ENCODE results near the gene TMEM198. TPM values are rescaled to one million over a fixed set of nuclear protein-coding genes. Genes with fewer than 3 reads are reported as not detected.

Gene TMEM198
- total and polyA plus RNA-seq, 9 of the 15 experiments (the other 6 are each of a cell fraction or from before 2014, with no cell fraction given) = 0.03 to 3.8 (median 1.0) TPM

DNA sequence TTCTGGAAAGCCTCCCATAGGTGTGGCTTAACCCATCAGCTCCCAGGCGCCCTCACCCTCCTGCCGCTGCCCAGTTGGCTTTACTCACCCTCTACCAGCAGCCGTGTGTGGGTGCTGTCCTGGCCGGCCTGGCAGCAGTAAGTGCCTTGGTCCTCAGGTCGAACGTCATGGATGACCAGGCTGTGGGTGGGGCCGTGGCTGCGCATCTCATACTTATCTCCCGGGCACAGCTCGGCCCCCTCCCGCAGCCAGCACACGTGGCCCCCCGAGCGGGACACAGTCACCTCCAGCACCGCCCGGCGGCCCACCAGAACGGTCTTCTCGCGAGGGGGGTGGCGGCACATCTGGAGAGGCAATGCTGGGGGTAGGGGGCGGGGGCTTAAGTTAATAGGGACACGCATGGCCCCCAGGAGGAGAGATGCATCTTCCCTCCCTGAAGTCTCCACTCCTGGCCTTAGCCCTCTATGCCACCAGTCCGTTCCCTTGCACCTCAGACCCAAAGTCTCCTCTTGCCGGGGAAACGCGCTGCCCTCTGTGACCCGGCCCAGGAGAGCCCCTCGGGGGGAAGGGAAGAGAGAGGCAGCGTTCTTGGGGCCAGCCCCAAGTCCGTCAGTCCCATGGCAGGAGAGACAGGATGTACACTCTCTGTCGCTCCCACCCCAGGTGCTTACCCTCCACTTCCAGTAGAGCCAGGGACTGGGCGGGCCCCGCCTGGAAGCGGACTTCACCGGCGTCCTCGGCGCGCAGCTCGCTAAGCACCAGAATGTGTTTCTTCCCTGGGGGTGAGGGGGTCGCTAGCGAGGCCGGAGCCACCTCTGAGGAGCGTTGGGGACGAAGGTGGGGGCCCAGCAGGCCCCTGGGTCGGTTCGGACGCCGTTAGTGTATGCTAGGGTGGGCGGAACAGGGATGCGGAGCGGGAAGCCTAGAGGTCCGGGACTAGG lies 7.9 kb downstream of the TMEM198 start (continued):
- TF ChIP-seq ARNT (IDR thresholded peaks at IDR 0.05) (no peak), POLR2AphosphoS2 (IDR thresholded peaks at IDR 0.05; ENCODE audit: low read length) (no peak), GTF2A2 (tag; IDR thresholded peaks at IDR 0.05) (no peak), ILK (tag; IDR thresholded peaks at IDR 0.05; ENCODE audit: borderline replicate concordance, low read depth) (no peak), RFX7 (CRISPR knock-in tag; IDR thresholded peaks at IDR 0.05) (no peak), PCBP2 (IDR thresholded peaks at IDR 0.05; ENCODE audit: low read depth, low read length, poor library complexity, severe bottlenecking) (no peak)
- TF ChIP-seq, protein P1, sequence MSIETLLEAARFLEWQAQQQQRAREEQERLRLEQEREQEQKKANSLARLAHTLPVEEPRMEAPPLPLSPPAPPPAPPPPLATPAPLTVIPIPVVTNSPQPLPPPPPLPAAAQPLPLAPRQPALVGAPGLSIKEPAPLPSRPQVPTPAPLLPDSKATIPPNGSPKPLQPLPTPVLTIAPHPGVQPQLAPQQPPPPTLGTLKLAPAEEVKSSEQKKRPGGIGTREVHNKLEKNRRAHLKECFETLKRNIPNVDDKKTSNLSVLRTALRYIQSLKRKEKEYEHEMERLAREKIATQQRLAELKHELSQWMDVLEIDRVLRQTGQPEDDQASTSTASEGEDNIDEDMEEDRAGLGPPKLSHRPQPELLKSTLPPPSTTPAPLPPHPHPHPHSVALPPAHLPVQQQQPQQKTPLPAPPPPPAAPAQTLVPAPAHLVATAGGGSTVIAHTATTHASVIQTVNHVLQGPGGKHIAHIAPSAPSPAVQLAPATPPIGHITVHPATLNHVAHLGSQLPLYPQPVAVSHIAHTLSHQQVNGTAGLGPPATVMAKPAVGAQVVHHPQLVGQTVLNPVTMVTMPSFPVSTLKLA (conservative IDR thresholded peaks at IDR 0.05) = peak; percentile 45 to 62; a peak in 2 of 4 replicates

All from K562 (cell line).